Mesothelial cell of epicardium (in vitro differentiated cells): ENCODE measurements around the gene ALK. TPM values are rescaled to one million over a fixed set of nuclear protein-coding genes. Genes with fewer than 3 reads are reported as not detected.

Experiments
- DNase-seq, 2 experiments: peaks; one replicate each; pipeline ENCODE4 v3.0.0; 2021; ENCODE audit warnings: low spot score in 2 of 2; ENCODE audit not compliant: unreplicated experiment in 2 of 2
- H3K27ac Mint-ChIP-seq: 2 replicates; pipeline ENCODE4 v1.8.0; 2021; ENCODE audit warnings: mixed read lengths
- H3K27me3 Mint-ChIP-seq: 2 replicates; pipeline ENCODE4 v1.8.0; 2021; ENCODE audit warnings: low read depth, mixed read lengths
- H3K36me3 Mint-ChIP-seq: 2 replicates; pipeline ENCODE4 v1.8.0; 2021; ENCODE audit warnings: mixed read lengths
- H3K4me1 Mint-ChIP-seq: 2 replicates; pipeline ENCODE4 v1.8.0; 2021; ENCODE audit warnings: mixed read lengths
- H3K4me3 Mint-ChIP-seq: 2 replicates; pipeline ENCODE4 v1.8.0; 2021; ENCODE audit warnings: mild to moderate bottlenecking, moderate library complexity, mixed read lengths
- H3K9me3 Mint-ChIP-seq: 2 replicates; pipeline ENCODE4 v1.8.0; 2021; ENCODE audit warnings: mixed read lengths
- total RNA-seq: library from RNA; stranded (reverse); gene quantifications from 3 replicates; pipeline ENCODE4 v1.2.1, GENCODE V29; 2021
- TF ChIP-seq, protein P1 (sequence below): fragments of 200-600 bp; sonication (generic); IDR thresholded peaks from one replicate; pipeline ENCODE4 v1.5.0; 2021; ENCODE audit warnings: antibody characterized with exemption; ENCODE audit not compliant: unreplicated experiment

ALK gene
- total RNA-seq, 1 donor from 2014 or later = 0.13 TPM

DNA sequence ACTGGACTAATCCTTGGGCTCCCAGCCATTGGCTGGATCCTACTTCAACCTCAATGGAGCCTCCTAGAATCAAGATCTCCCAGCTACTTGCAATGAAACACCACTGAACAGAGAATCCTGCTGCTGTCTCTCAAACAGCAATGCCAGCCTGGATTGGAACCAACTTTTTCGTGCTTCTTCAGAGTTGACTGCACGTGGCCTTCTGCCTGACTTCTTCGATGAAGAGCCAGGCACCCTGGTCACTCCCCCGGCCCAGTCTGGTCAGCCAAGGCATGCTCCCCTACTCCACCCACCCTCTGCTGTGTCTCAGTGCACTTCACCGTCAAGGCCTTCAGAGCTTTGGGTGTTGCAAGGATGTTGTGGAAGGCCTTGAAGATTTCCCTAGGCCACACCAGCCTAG is 657.5 kb downstream of the ALK start:
- H3K4me1 Mint-ChIP-seq = peaks cover 9% of the 10 kb centered on the region
- H3K9me3 Mint-ChIP-seq = peaks cover 7% of the 10 kb centered on the region
- no peak overlapping the region for H3K27ac Mint-ChIP-seq
- peaks cover 11% of the 10 kb centered on the region for H3K27me3 Mint-ChIP-seq
- no peaks in the 10 kb centered on the region for H3K36me3 Mint-ChIP-seq
- no peak overlapping the region for H3K4me3 Mint-ChIP-seq
- no peak for DNase-seq
- TF ChIP-seq, protein P1, sequence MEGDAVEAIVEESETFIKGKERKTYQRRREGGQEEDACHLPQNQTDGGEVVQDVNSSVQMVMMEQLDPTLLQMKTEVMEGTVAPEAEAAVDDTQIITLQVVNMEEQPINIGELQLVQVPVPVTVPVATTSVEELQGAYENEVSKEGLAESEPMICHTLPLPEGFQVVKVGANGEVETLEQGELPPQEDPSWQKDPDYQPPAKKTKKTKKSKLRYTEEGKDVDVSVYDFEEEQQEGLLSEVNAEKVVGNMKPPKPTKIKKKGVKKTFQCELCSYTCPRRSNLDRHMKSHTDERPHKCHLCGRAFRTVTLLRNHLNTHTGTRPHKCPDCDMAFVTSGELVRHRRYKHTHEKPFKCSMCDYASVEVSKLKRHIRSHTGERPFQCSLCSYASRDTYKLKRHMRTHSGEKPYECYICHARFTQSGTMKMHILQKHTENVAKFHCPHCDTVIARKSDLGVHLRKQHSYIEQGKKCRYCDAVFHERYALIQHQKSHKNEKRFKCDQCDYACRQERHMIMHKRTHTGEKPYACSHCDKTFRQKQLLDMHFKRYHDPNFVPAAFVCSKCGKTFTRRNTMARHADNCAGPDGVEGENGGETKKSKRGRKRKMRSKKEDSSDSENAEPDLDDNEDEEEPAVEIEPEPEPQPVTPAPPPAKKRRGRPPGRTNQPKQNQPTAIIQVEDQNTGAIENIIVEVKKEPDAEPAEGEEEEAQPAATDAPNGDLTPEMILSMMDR = no peak

DNA sequence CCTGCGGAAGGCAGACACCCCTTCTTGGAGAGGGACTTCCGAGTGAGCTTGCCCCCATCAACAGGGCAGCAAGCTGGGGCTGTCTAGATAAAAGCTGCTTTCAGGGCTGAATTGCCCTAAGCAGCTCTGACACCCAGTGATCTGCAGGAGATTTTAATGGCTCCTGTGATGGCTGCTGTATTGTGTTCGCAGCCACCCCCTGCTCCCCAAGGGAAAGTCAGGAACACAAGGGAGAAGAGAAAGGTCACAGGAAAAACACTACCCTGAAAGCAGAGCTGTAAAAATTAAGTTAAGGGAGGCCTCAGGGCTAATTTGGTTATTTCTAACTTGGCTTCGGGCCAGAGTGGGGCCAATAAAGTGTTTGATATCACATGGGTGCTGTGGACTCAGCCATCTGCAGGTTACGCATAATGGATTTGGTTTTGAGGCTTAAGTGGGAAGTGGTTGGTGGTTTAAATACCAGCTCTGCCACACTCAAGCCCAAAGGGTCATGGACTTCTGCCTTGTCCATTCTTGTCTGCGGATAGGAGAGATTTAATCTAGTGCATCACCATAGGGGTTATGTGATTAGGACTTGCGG is 658.6 kb downstream of the ALK start:
- peaks cover 7% of the 10 kb centered on the region for H3K9me3 Mint-ChIP-seq
- H3K27ac Mint-ChIP-seq = no peak overlapping the region
- H3K27me3 Mint-ChIP-seq = peaks cover 14% of the 10 kb centered on the region
- H3K4me3 Mint-ChIP-seq = no peak overlapping the region
- TF ChIP-seq, protein P1 = no peak
- no peak for DNase-seq
- peaks cover 9% of the 10 kb centered on the region for H3K4me1 Mint-ChIP-seq
- no peaks in the 10 kb centered on the region for H3K36me3 Mint-ChIP-seq

DNA sequence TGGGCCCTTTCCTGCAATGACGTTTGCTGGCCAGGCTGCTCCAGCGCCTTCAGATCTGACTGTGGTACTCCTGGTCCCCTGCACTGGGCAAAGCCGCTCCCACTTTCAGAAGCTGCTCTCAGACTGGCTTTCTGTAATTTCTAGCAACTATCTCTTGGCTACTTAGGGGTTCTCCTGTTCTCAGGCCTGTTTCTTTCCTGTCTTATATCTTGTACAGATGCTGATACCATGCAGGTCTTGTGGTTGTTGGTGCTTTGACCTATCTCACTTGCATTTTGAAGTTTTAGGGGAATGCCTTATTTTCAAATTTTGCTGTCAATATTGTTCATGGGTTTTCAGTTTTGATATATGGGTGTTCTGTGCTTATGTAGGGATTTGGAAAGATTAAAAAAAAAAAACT is 660.4 kb downstream of the ALK start:
- H3K4me1 Mint-ChIP-seq = peaks cover 9% of the 10 kb centered on the region
- TF ChIP-seq, protein P1 = no peak
- no peak overlapping the region for H3K4me3 Mint-ChIP-seq
- no peaks in the 10 kb centered on the region for H3K36me3 Mint-ChIP-seq
- peaks cover 23% of the 10 kb centered on the region for H3K27me3 Mint-ChIP-seq
- peaks cover 4% of the 10 kb centered on the region for H3K9me3 Mint-ChIP-seq
- DNase-seq = no peak
- H3K27ac Mint-ChIP-seq = no peak overlapping the region

DNA sequence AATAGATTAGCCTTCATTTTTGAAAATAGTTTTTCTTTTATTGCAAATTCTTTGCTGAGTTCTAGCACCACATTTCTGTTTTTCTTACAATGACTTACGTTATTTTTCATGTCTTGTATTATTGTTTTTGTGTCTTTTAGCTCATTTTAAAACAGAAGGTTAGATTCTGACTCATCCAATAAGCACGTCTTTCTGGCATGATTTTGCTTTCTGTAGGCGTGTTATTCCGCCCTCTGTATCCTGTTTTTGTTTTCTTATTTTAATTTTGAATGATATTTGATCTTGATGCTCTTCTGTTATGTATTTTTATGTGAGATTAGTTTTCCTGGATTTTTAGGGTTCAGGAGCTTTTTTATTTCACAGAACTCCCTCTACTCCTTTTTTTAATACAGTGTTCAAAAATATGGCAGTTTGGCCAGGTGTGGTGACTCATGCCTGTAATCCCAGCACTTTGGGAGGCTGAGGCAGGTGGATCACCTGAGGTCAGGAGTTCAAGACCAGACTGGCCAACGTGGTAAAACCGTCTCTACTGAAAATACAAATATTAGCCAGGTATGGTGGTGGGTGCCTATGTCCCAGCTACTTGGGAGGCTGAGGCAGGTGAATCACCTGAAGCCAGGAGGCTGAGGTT is 661.1 kb downstream of the ALK start:
- no peaks in the 10 kb centered on the region for H3K36me3 Mint-ChIP-seq
- DNase-seq = no peak
- H3K4me1 Mint-ChIP-seq = peaks cover 9% of the 10 kb centered on the region
- peaks cover 4% of the 10 kb centered on the region for H3K9me3 Mint-ChIP-seq
- peaks cover 29% of the 10 kb centered on the region for H3K27me3 Mint-ChIP-seq
- TF ChIP-seq, protein P1 = no peak
- H3K27ac Mint-ChIP-seq = no peak overlapping the region
- no peak overlapping the region for H3K4me3 Mint-ChIP-seq

DNA sequence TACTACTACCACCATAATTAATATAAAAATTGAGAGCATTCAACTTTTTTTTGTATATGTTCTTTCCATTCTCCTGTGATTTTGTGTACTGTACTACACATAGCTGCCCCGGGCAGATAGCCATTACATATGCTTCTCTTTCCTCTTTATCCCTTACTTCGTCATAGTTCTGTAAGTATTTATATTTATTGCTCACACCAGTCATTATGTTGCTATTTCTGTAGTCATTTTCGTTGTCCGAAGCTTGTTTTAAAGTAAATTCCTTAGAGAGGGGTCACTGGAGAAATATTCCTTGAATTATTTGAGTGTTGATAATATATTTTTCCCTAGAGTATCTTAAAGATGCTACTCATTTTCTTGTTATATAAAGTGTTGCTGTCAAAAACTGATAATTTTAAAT is 662.2 kb downstream of the ALK start:
- no peak overlapping the region for H3K27ac Mint-ChIP-seq
- TF ChIP-seq, protein P1 = no peak

More for the DNA sequence above, 662.2 kb downstream of the ALK start:
- no peaks in the 10 kb centered on the region for H3K36me3 Mint-ChIP-seq
- H3K4me3 Mint-ChIP-seq = no peak overlapping the region
- peaks cover 34% of the 10 kb centered on the region for H3K27me3 Mint-ChIP-seq
- peaks cover 9% of the 10 kb centered on the region for H3K4me1 Mint-ChIP-seq
- DNase-seq = no peak
- H3K9me3 Mint-ChIP-seq = peaks cover 4% of the 10 kb centered on the region
